ENCODE data around the gene SBNO2. TPM values are rescaled to one million over a fixed set of nuclear protein-coding genes. Genes with fewer than 3 reads are reported as not detected.

SBNO2 gene
- total RNA-seq, 4 donors from 2014 or later, result 22.2 to 49.8 (median 30.9) TPM

- in situ Hi-C loops (cut with MboI; ENCODE audit: low sequenced_read_pairs in 4 of 4) (no loop called here), intact Hi-C loops (cut with DNase I; ENCODE audit: low total_unique reads) (loop anchor here (2.0 to 5.0 kb wide), 2 partner anchors 39 to 59 kb away; no protein-coding TSS in a partner anchor)
- ATAC-seq, result no peak
- Histone ChIP-seq H3K9me3 (no peaks in the 10 kb centered on the region), H3K27me3 (no peaks in the 10 kb centered on the region), H3K4me1 (peaks cover 21 to 32% of the 10 kb centered on the region in 2 donors), H3K4me3 (no peak overlapping the region), H3K27ac (peak overlapping the region in 2 of 4 donors; percentile 72 to 80), H3K36me3 (no peaks in the 10 kb centered on the region)
- TF ChIP-seq POLR2A (IDR thresholded peaks at IDR 0.05) (no peak), CTCF (IDR thresholded peaks at IDR 0.05 in 4 of 5, conservative IDR thresholded peaks at IDR 0.05 in 1 of 5) (no peak)
- DNase-seq, result no peak
Measured at GRCh38 chr19:1133471-1133929, 40.6 kb downstream of the SBNO2 start.

GRCh38 chr19:1132552-1133383 lies 41.3 kb downstream of the SBNO2 start:
- peaks cover 21 to 32% of the 10 kb centered on the region in 2 donors for H3K4me1 ChIP-seq
- in situ Hi-C loops (cut with MboI; ENCODE audit: low sequenced_read_pairs in 4 of 4), result no loop called here
- intact Hi-C loops (cut with DNase I; ENCODE audit: low total_unique reads), result loop anchor here (2.0 to 5.0 kb wide), 2 partner anchors 40 to 60 kb away; no protein-coding TSS in a partner anchor

GRCh38 chr19:1131718-1132551 lies 42.1 kb downstream of the SBNO2 start:
- peak; percentile 53 to 58 for DNase-seq
- ATAC-seq, result peak; percentile 65 to 66
- Histone ChIP-seq H3K4me1 (peaks cover 21 to 32% of the 10 kb centered on the region in 2 donors), H3K36me3 (peaks cover 0 to 5% of the 10 kb centered on the region in 2 donors), H3K27ac (peak overlapping the region; percentile 56 to 81 (median 76)), H3K9me3 (no peaks in the 10 kb centered on the region), H3K27me3 (no peaks in the 10 kb centered on the region), H3K4me3 (peak overlapping the region; percentile 56 to 69 (median 61))
- TF ChIP-seq POLR2A (IDR thresholded peaks at IDR 0.05) (peak; percentile 37 to 46), CTCF (IDR thresholded peaks at IDR 0.05 in 4 of 5, conservative IDR thresholded peaks at IDR 0.05 in 1 of 5) (peak in 1 of 5 experiments; percentile 4)
- in situ Hi-C loops (cut with MboI; ENCODE audit: low sequenced_read_pairs in 4 of 4) (no loop called here), intact Hi-C loops (cut with DNase I; ENCODE audit: low total_unique reads) (loop anchor here (2.0 to 5.0 kb wide), 2 partner anchors 41 to 60 kb away; no protein-coding TSS in a partner anchor)

More at GRCh38 chr19:1132552-1133383, 41.3 kb downstream of the SBNO2 start:
- Histone ChIP-seq H3K27ac (peak overlapping the region; percentile 56 to 81 (median 76)), H3K27me3 (no peaks in the 10 kb centered on the region), H3K4me3 (peak overlapping the region; percentile 56 to 69 (median 61)), H3K36me3 (no peaks in the 10 kb centered on the region), H3K9me3 (no peaks in the 10 kb centered on the region)
- TF ChIP-seq CTCF (IDR thresholded peaks at IDR 0.05 in 4 of 5, conservative IDR thresholded peaks at IDR 0.05 in 1 of 5) (no peak), POLR2A (IDR thresholded peaks at IDR 0.05) (no peak)
- DNase-seq (no peak), ATAC-seq (no peak)

GRCh38 chr19:1130771-1131717 lies 43.0 kb downstream of the SBNO2 start:
- no peak for TF ChIP-seq CTCF (IDR thresholded peaks at IDR 0.05 in 4 of 5, conservative IDR thresholded peaks at IDR 0.05 in 1 of 5)
- TF ChIP-seq POLR2A (IDR thresholded peaks at IDR 0.05), result no peak
- Histone ChIP-seq H3K9me3 (no peaks in the 10 kb centered on the region), H3K4me3 (peak overlapping the region; percentile 56 to 69 (median 61)), H3K27ac (peak overlapping the region; percentile 56 to 81 (median 76)), H3K4me1 (peaks cover 27 to 32% of the 10 kb centered on the region in 2 donors), H3K36me3 (peaks cover 0 to 13% of the 10 kb centered on the region in 2 donors), H3K27me3 (no peaks in the 10 kb centered on the region)
- no peak for DNase-seq
- ATAC-seq, result peak; percentile 17 to 18
- intact Hi-C loops (cut with DNase I; ENCODE audit: low total_unique reads), result loop anchor here (5.0 kb wide), 1 partner anchor 61 kb away; no protein-coding TSS in a partner anchor
- in situ Hi-C loops (cut with MboI; ENCODE audit: low sequenced_read_pairs in 4 of 4), result no loop called here
